GM23338 (cell line): ENCODE measurements around the gene MYO9B. TPM values are rescaled to one million over a fixed set of nuclear protein-coding genes. Genes with fewer than 3 reads are reported as not detected.

Experiments used
- ATAC-seq: fragments of 200-7000 bp; cut with Tn5 transposase; 3 replicates; pipeline ENCODE4 v1.9.1; 2020
- DNase-seq: peaks from one replicate; pipeline ENCODE4 v3.0.0-alpha.2; 2015; ENCODE audit warnings: low spot score
- H2AFZ ChIP-seq: fragments of 200-600 bp; sonication (generic); 2 replicates; pipeline ENCODE4 v1.8.0; 2016; ENCODE audit warnings: antibody characterized with exemption, mild to moderate bottlenecking, moderate library complexity
- H3F3A ChIP-seq: fragments of 200-600 bp; sonication (generic); replicated peaks from 2 replicates; pipeline ENCODE4 v1.8.0; 2017; ENCODE audit warnings: antibody characterized with exemption, mixed run types, low read depth
- H3K27ac ChIP-seq: fragments of 200-600 bp; sonication (generic); 2 replicates; pipeline ENCODE4 v1.6.1; 2016; ENCODE audit warnings: low read depth
- H3K27me3 ChIP-seq: fragments of 200-600 bp; sonication (generic); 2 replicates; pipeline ENCODE4 v1.8.0; 2016; ENCODE audit warnings: mild to moderate bottlenecking, mixed run types, moderate library complexity; ENCODE audit not compliant: insufficient read depth
- H3K36me3 ChIP-seq: fragments of 200-600 bp; sonication (generic); 2 replicates; pipeline ENCODE4 v1.8.0; 2016; ENCODE audit warnings: mild to moderate bottlenecking; ENCODE audit not compliant: insufficient read depth
- H3K4me1 ChIP-seq: fragments of 200-600 bp; sonication (generic); 2 replicates; pipeline ENCODE4 v1.8.0; 2016; ENCODE audit warnings: mild to moderate bottlenecking, moderate library complexity; ENCODE audit not compliant: insufficient read depth
- H3K4me2 ChIP-seq: fragments of 200-600 bp; sonication (generic); 2 replicates; pipeline ENCODE4 v1.7.1; 2017; ENCODE audit warnings: mixed run types
- H3K4me3 ChIP-seq: fragments of 200-600 bp; sonication (generic); 2 replicates; pipeline ENCODE4 v1.6.1; 2016; ENCODE audit warnings: mixed run types
- H3K79me2 ChIP-seq: fragments of 200-600 bp; sonication (generic); replicated peaks from 2 replicates; pipeline ENCODE4 v1.8.0; 2017; ENCODE audit warnings: mild to moderate bottlenecking; ENCODE audit not compliant: insufficient read depth
- H3K9me2 ChIP-seq: fragments of 200-600 bp; sonication (generic); 2 replicates; pipeline ENCODE4 v1.8.0; 2017; ENCODE audit not compliant: insufficient read depth
- H4K20me1 ChIP-seq: fragments of 200-600 bp; sonication (generic); replicated peaks from 2 replicates; pipeline ENCODE4 v1.8.0; 2017; ENCODE audit warnings: mild to moderate bottlenecking; ENCODE audit not compliant: insufficient read depth
- H3K27ac Mint-ChIP-seq: 2 replicates; pipeline ENCODE4 v1.8.0; 2020; ENCODE audit warnings: inconsistent platforms, mild to moderate bottlenecking, moderate library complexity, mixed read lengths
- H3K27me3 Mint-ChIP-seq: 3 replicates; pipeline ENCODE4 v1.8.0; 2022; ENCODE audit warnings: low read depth, mild to moderate bottlenecking, moderate library complexity, mixed read lengths, inconsistent platforms; ENCODE audit not compliant: insufficient read depth, poor library complexity
- H3K36me3 Mint-ChIP-seq: 3 replicates; pipeline ENCODE4 v1.8.0; 2021; ENCODE audit warnings: low read depth, mild to moderate bottlenecking, inconsistent platforms, moderate library complexity, mixed read lengths
- H3K4me1 Mint-ChIP-seq: 3 replicates; pipeline ENCODE4 v1.8.0; 2020; ENCODE audit warnings: mild to moderate bottlenecking, inconsistent platforms, mixed read lengths
- H3K4me3 Mint-ChIP-seq: 3 replicates; pipeline ENCODE4 v1.8.0; 2021; ENCODE audit warnings: moderate library complexity, mild to moderate bottlenecking, inconsistent platforms, mixed read lengths
- H3K9me3 Mint-ChIP-seq: 3 replicates; pipeline ENCODE4 v1.8.0; 2020; ENCODE audit warnings: moderate library complexity, mild to moderate bottlenecking, inconsistent platforms, mixed read lengths
- CREB1 ChIP-seq: fragments of 250-450 bp; sonication (Bioruptor Pico); IDR thresholded peaks from 2 replicates; pipeline ENCODE4 v1.5.0; 2020; ENCODE audit warnings: low read depth, mild to moderate bottlenecking, moderate library complexity
- EZH2 ChIP-seq: fragments of 200-600 bp; sonication (generic); IDR thresholded peaks from one replicate; pipeline ENCODE4 v1.8.0; 2017; ENCODE audit warnings: antibody characterized with exemption, mild to moderate bottlenecking, low read depth; ENCODE audit not compliant: unreplicated experiment
- EZH2phosphoT487 ChIP-seq: fragments of 200-600 bp; sonication (generic); IDR thresholded peaks from one replicate; pipeline ENCODE4 v1.8.1; 2018; ENCODE audit warnings: antibody characterized with exemption; ENCODE audit not compliant: unreplicated experiment
- JUNB ChIP-seq: IDR thresholded peaks from one replicate; pipeline ENCODE4 v1.6.1; 2016; ENCODE audit warnings: antibody characterized with exemption; ENCODE audit not compliant: unreplicated experiment
- NANOG ChIP-seq: IDR thresholded peaks from 2 replicates; pipeline ENCODE4 v1.6.1; 2016; ENCODE audit warnings: antibody characterized with exemption, borderline replicate concordance
- POLR2AphosphoS5 ChIP-seq: IDR thresholded peaks from 2 replicates; pipeline ENCODE4 v1.6.1; 2016; ENCODE audit warnings: antibody characterized with exemption, low read depth
- STAT1 ChIP-seq: IDR thresholded peaks from one replicate; pipeline ENCODE4 v1.6.1; 2016; ENCODE audit warnings: antibody characterized with exemption; ENCODE audit not compliant: unreplicated experiment
- ZNF114 ChIP-seq: fragments of 250-450 bp; sonication (Bioruptor Pico); IDR thresholded peaks from 2 replicates; pipeline ENCODE4 v1.5.0; 2020; ENCODE audit warnings: mild to moderate bottlenecking, moderate library complexity
- ZNF462 ChIP-seq: fragments of 250-450 bp; sonication (Bioruptor Pico); IDR thresholded peaks from 2 replicates; pipeline ENCODE4 v1.5.0; 2020; ENCODE audit warnings: mild to moderate bottlenecking, moderate library complexity
- polyA plus RNA-seq: library from polyadenylated mRNA; unstranded; fragments of >200 nt; fragmentation: Nextera tagmentation; extraction: Ambion mirVana; gene quantifications from 2 replicates; pipeline ENCODE4 v1.2.1, GENCODE V29; 2016
- total RNA-seq: library from RNA; depleted of rRNA; stranded (reverse); fragments of >200 nt; shearing (Covaris generic); gene quantifications from 2 replicates; pipeline ENCODE4 v1.2.3, GENCODE V29; 2014
- TF ChIP-seq, protein P1 (sequence below): IDR thresholded peaks from one replicate; pipeline ENCODE4 v1.6.1; 2018; ENCODE audit warnings: antibody characterized with exemption; ENCODE audit not compliant: unreplicated experiment
- TF ChIP-seq, protein P2 (sequence below), 2 experiments: fragments of 200-600 bp in 1 of 2; sonication (generic) in 1 of 2; conservative IDR thresholded peaks; 2 replicates each; pipeline versions ENCODE4 v1.5.1 to v1.6.1; 2016 to 2017; ENCODE audit warnings: antibody characterized with exemption in 2 of 2, low read depth in 2 of 2, mild to moderate bottlenecking in 2 of 2, moderate library complexity in 1 of 2
- TF ChIP-seq, protein P3 (sequence below): IDR thresholded peaks from 2 replicates; pipeline ENCODE4 v1.6.1; 2016; ENCODE audit warnings: antibody characterized with exemption

MYO9B gene
- total and polyA plus RNA-seq, 2 experiments from 2014 or later, result 28.7 to 61.3 TPM

- no peak overlapping the region for H3K27ac ChIP-seq
- no peaks in the 10 kb centered on the region for H3K9me2 ChIP-seq
- no peak for DNase-seq
- Mint-ChIP-seq H3K27me3 (peaks cover 12% of the 10 kb centered on the region), H3K36me3 (peaks cover 34% of the 10 kb centered on the region), H3K4me3 (no peak overlapping the region), H3K4me1 (peaks cover 11% of the 10 kb centered on the region), H3K9me3 (no peaks in the 10 kb centered on the region), H3K27ac (no peak overlapping the region)
- H3K4me3 ChIP-seq, result no peak overlapping the region
- ATAC-seq, result no peak
- H3F3A ChIP-seq, result peaks cover 6% of the 10 kb centered on the region
- H3K4me1 ChIP-seq, result no peaks in the 10 kb centered on the region
- no peak overlapping the region for H3K4me2 ChIP-seq
- H3K36me3 ChIP-seq, result peaks cover 4% of the 10 kb centered on the region; the same call in 1 of the 2 replicates
- no peaks in the 10 kb centered on the region; the same call in none of the 2 replicates for H4K20me1 ChIP-seq
- no peaks in the 10 kb centered on the region for H3K27me3 ChIP-seq
- H2AFZ ChIP-seq, result no peak overlapping the region
- TF ChIP-seq NANOG (no peak), STAT1 (no peak), CREB1 (no peak), EZH2 (no peak), JUNB (no peak), ZNF462 (CRISPR knock-in tag) (no peak), ZNF114 (CRISPR knock-in tag) (no peak), EZH2phosphoT487 (no peak), POLR2AphosphoS5 (no peak)
- TF ChIP-seq, protein P1, sequence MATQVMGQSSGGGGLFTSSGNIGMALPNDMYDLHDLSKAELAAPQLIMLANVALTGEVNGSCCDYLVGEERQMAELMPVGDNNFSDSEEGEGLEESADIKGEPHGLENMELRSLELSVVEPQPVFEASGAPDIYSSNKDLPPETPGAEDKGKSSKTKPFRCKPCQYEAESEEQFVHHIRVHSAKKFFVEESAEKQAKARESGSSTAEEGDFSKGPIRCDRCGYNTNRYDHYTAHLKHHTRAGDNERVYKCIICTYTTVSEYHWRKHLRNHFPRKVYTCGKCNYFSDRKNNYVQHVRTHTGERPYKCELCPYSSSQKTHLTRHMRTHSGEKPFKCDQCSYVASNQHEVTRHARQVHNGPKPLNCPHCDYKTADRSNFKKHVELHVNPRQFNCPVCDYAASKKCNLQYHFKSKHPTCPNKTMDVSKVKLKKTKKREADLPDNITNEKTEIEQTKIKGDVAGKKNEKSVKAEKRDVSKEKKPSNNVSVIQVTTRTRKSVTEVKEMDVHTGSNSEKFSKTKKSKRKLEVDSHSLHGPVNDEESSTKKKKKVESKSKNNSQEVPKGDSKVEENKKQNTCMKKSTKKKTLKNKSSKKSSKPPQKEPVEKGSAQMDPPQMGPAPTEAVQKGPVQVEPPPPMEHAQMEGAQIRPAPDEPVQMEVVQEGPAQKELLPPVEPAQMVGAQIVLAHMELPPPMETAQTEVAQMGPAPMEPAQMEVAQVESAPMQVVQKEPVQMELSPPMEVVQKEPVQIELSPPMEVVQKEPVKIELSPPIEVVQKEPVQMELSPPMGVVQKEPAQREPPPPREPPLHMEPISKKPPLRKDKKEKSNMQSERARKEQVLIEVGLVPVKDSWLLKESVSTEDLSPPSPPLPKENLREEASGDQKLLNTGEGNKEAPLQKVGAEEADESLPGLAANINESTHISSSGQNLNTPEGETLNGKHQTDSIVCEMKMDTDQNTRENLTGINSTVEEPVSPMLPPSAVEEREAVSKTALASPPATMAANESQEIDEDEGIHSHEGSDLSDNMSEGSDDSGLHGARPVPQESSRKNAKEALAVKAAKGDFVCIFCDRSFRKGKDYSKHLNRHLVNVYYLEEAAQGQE, result no peak
- TF ChIP-seq, protein P2, sequence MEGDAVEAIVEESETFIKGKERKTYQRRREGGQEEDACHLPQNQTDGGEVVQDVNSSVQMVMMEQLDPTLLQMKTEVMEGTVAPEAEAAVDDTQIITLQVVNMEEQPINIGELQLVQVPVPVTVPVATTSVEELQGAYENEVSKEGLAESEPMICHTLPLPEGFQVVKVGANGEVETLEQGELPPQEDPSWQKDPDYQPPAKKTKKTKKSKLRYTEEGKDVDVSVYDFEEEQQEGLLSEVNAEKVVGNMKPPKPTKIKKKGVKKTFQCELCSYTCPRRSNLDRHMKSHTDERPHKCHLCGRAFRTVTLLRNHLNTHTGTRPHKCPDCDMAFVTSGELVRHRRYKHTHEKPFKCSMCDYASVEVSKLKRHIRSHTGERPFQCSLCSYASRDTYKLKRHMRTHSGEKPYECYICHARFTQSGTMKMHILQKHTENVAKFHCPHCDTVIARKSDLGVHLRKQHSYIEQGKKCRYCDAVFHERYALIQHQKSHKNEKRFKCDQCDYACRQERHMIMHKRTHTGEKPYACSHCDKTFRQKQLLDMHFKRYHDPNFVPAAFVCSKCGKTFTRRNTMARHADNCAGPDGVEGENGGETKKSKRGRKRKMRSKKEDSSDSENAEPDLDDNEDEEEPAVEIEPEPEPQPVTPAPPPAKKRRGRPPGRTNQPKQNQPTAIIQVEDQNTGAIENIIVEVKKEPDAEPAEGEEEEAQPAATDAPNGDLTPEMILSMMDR (conservative IDR thresholded peaks at IDR 0.05; ENCODE audit: low read depth in 2 of 2), result no peak
- TF ChIP-seq, protein P3, sequence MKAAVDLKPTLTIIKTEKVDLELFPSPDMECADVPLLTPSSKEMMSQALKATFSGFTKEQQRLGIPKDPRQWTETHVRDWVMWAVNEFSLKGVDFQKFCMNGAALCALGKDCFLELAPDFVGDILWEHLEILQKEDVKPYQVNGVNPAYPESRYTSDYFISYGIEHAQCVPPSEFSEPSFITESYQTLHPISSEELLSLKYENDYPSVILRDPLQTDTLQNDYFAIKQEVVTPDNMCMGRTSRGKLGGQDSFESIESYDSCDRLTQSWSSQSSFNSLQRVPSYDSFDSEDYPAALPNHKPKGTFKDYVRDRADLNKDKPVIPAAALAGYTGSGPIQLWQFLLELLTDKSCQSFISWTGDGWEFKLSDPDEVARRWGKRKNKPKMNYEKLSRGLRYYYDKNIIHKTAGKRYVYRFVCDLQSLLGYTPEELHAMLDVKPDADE, result no peak
- H3K79me2 ChIP-seq, result no peaks in the 10 kb centered on the region
Measured at GRCh38 chr19:17185590-17185989, 110.0 kb downstream of the MYO9B start.
